Mesendoderm (in vitro differentiated cells): ENCODE results near the gene DTNB.

ENCODE experiments used
- DNase-seq: peaks from one replicate; pipeline ENCODE4 v3.0.0; 2013
- H2AK5ac ChIP-seq: 2 replicates; pipeline ENCODE4 v1.6.1; 2013; ENCODE audit warnings: low read length, inconsistent platforms
- H2BK120ac ChIP-seq: 2 replicates; pipeline ENCODE4 v1.6.1; 2013; ENCODE audit warnings: low read depth, mild to moderate bottlenecking, low read length, moderate library complexity, mixed read lengths
- H2BK15ac ChIP-seq: replicated peaks from 2 replicates; pipeline ENCODE4 v1.6.1; 2013; ENCODE audit warnings: low read depth, mild to moderate bottlenecking, moderate library complexity
- H2BK5ac ChIP-seq: 2 replicates; pipeline ENCODE4 v1.6.1; 2013; ENCODE audit warnings: low read length, inconsistent platforms
- H3K18ac ChIP-seq: 2 replicates; pipeline ENCODE4 v1.6.1; 2013; ENCODE audit warnings: mild to moderate bottlenecking, low read length, mixed read lengths
- H3K23ac ChIP-seq: one replicate; pipeline ENCODE4 v1.6.1; 2013; ENCODE audit warnings: low read length
- H3K27ac ChIP-seq: 2 replicates; pipeline ENCODE4 v1.5.1; 2013; ENCODE audit warnings: low read depth, mild to moderate bottlenecking, inconsistent platforms, low read length, moderate library complexity
- H3K27me3 ChIP-seq: 2 replicates; pipeline ENCODE4 v1.6.1; 2013; ENCODE audit warnings: low read length, control low read depth, mild to moderate bottlenecking, inconsistent platforms; ENCODE audit not compliant: insufficient read depth, poor library complexity
- H3K36me3 ChIP-seq: 2 replicates; pipeline ENCODE4 v1.6.1; 2013; ENCODE audit warnings: low read length, inconsistent platforms; ENCODE audit not compliant: control insufficient read depth, insufficient read depth
- H3K4ac ChIP-seq: one replicate; pipeline ENCODE4 v1.6.1; 2013; ENCODE audit warnings: low read depth, mild to moderate bottlenecking, low read length, moderate library complexity
- H3K4me1 ChIP-seq: 2 replicates; pipeline ENCODE4 v1.6.1; 2013; ENCODE audit warnings: low read depth, low read length, inconsistent platforms; ENCODE audit not compliant: control insufficient read depth
- H3K4me2 ChIP-seq: 2 replicates; pipeline ENCODE4 v1.6.1; 2013; ENCODE audit warnings: low read length
- H3K4me3 ChIP-seq: 2 replicates; pipeline ENCODE4 v1.5.1; 2013; ENCODE audit warnings: mild to moderate bottlenecking, low read length
- H3K56ac ChIP-seq: one replicate; pipeline ENCODE4 v1.6.1; 2013; ENCODE audit warnings: low read length
- H3K79me1 ChIP-seq: 2 replicates; pipeline ENCODE4 v1.6.1; 2013; ENCODE audit warnings: low read length, inconsistent platforms
- H3K79me2 ChIP-seq: 2 replicates; pipeline ENCODE4 v1.6.1; 2013; ENCODE audit warnings: mild to moderate bottlenecking, low read length; ENCODE audit not compliant: control insufficient read depth, insufficient read depth
- H3K9ac ChIP-seq: 2 replicates; pipeline ENCODE4 v1.6.1; 2013; ENCODE audit warnings: low read length, inconsistent platforms
- H4K5ac ChIP-seq: one replicate; pipeline ENCODE4 v1.6.1; 2013; ENCODE audit warnings: low read length
- H4K8ac ChIP-seq: one replicate; pipeline ENCODE4 v1.6.1; 2013; ENCODE audit warnings: low read depth, mild to moderate bottlenecking, control low read depth, low read length, moderate library complexity
- WGBS: extraction: QIAGEN DNeasy Blood & Tissue Kit; methylation state at CpG from one replicate; pipeline ENCODE4 v1.1.7; 2013; ENCODE audit warnings: low lambda C conversion rate, missing lambda C conversion rate; ENCODE audit not compliant: insufficient coverage; ENCODE audit errors: extremely low coverage; 5-methylcytosine and 5-hydroxymethylcytosine counted together

DTNB gene

GRCh38 chr2:25424426-25425028 lies 248.8 kb downstream of the DTNB start:
- Histone ChIP-seq H3K27ac (no peak overlapping the region), H3K27me3 (no peaks in the 10 kb centered on the region), H3K36me3 (no peaks in the 10 kb centered on the region), H3K9ac (no peak overlapping the region), H3K56ac (no peak overlapping the region), H3K79me1 (no peaks in the 10 kb centered on the region), H2AK5ac (no peak overlapping the region), H3K79me2 (no peaks in the 10 kb centered on the region), H4K5ac (no peak overlapping the region), H3K4ac (no peak overlapping the region), H4K8ac (no peak overlapping the region), H3K4me1 (no peaks in the 10 kb centered on the region), H3K4me2 (no peak overlapping the region), H3K4me3 (no peak overlapping the region), H2BK120ac (no peak overlapping the region), H2BK5ac (no peak overlapping the region), H3K18ac (no peak overlapping the region), H2BK15ac (no peak overlapping the region), H3K23ac (no peak overlapping the region)
- no CpG with 5 or more reads among the region's 6 CpGs for WGBS
- DNase-seq, result no peak

- H3K4me3 ChIP-seq, result no peak overlapping the region
- no peak overlapping the region for H3K27ac ChIP-seq
- H3K9ac ChIP-seq, result no peak overlapping the region
- DNase-seq, result no peak
- H3K79me1 ChIP-seq, result no peaks in the 10 kb centered on the region
- H3K4ac ChIP-seq, result no peak overlapping the region
- no peak overlapping the region for H2BK15ac ChIP-seq
- H3K56ac ChIP-seq, result no peak overlapping the region
- no peak overlapping the region for H4K8ac ChIP-seq
- no peaks in the 10 kb centered on the region for H3K27me3 ChIP-seq
- H3K79me2 ChIP-seq, result no peaks in the 10 kb centered on the region
- no peaks in the 10 kb centered on the region for H3K4me1 ChIP-seq
- no peak overlapping the region for H3K18ac ChIP-seq
- no peak overlapping the region for H4K5ac ChIP-seq
- H3K4me2 ChIP-seq, result no peak overlapping the region
- no peaks in the 10 kb centered on the region for H3K36me3 ChIP-seq
- no CpG with 5 or more reads among the region's 3 CpGs for WGBS
- H2BK5ac ChIP-seq, result no peak overlapping the region
- H2BK120ac ChIP-seq, result no peak overlapping the region
- H3K23ac ChIP-seq, result no peak overlapping the region
- H2AK5ac ChIP-seq, result no peak overlapping the region
These were observed 251.5 kb downstream of the DTNB start for GRCh38 chr2:25421820-25422411.

- Histone ChIP-seq H4K5ac (no peak overlapping the region), H2BK120ac (no peak overlapping the region), H3K4ac (no peak overlapping the region), H3K79me2 (no peaks in the 10 kb centered on the region), H3K27me3 (no peaks in the 10 kb centered on the region), H2AK5ac (no peak overlapping the region), H3K4me1 (no peaks in the 10 kb centered on the region), H4K8ac (no peak overlapping the region), H3K4me3 (no peak overlapping the region), H3K23ac (no peak overlapping the region), H3K27ac (no peak overlapping the region), H3K56ac (no peak overlapping the region), H2BK15ac (no peak overlapping the region), H3K18ac (no peak overlapping the region), H3K9ac (no peak overlapping the region), H3K79me1 (no peaks in the 10 kb centered on the region), H3K36me3 (no peaks in the 10 kb centered on the region), H2BK5ac (no peak overlapping the region), H3K4me2 (no peak overlapping the region)
- DNase-seq, result no peak
- WGBS, result no CpG with 5 or more reads among the region's 6 CpGs
These were observed 252.1 kb downstream of the DTNB start for GRCh38 chr2:25421289-25421688.

- H3K4me1 ChIP-seq, result no peaks in the 10 kb centered on the region
- no CpG with 5 or more reads among the region's 2 CpGs for WGBS
- H3K9ac ChIP-seq, result no peak overlapping the region
These were observed 252.5 kb downstream of the DTNB start for GRCh38 chr2:25420820-25421237.

GRCh38 chr2:25419678-25420242 lies 253.6 kb downstream of the DTNB start:
- no peak for DNase-seq
- Histone ChIP-seq H2AK5ac (no peak overlapping the region), H3K4me1 (no peaks in the 10 kb centered on the region), H4K5ac (no peak overlapping the region), H3K36me3 (no peaks in the 10 kb centered on the region), H3K56ac (no peak overlapping the region), H3K27me3 (no peaks in the 10 kb centered on the region), H3K4me3 (no peak overlapping the region), H3K18ac (no peak overlapping the region), H3K79me1 (no peaks in the 10 kb centered on the region), H2BK15ac (no peak overlapping the region), H2BK120ac (no peak overlapping the region), H3K27ac (no peak overlapping the region), H4K8ac (no peak overlapping the region), H2BK5ac (no peak overlapping the region), H3K79me2 (no peaks in the 10 kb centered on the region), H3K23ac (no peak overlapping the region), H3K4me2 (no peak overlapping the region), H3K9ac (no peak overlapping the region), H3K4ac (no peak overlapping the region)
- no CpG with 5 or more reads among the region's 10 CpGs for WGBS

More at GRCh38 chr2:25420820-25421237, 252.5 kb downstream of the DTNB start:
- no peaks in the 10 kb centered on the region for H3K79me2 ChIP-seq
- H3K27me3 ChIP-seq, result no peaks in the 10 kb centered on the region
- H3K4ac ChIP-seq, result no peak overlapping the region
- no peak overlapping the region for H3K27ac ChIP-seq
- H3K23ac ChIP-seq, result no peak overlapping the region
- H3K36me3 ChIP-seq, result no peaks in the 10 kb centered on the region
- H3K18ac ChIP-seq, result no peak overlapping the region
- no peak overlapping the region for H3K4me3 ChIP-seq
- no peak overlapping the region for H3K56ac ChIP-seq
- no peaks in the 10 kb centered on the region for H3K79me1 ChIP-seq
- H4K5ac ChIP-seq, result no peak overlapping the region
- DNase-seq, result no peak
- H2AK5ac ChIP-seq, result no peak overlapping the region
- H2BK5ac ChIP-seq, result no peak overlapping the region
- H4K8ac ChIP-seq, result no peak overlapping the region
- no peak overlapping the region for H2BK15ac ChIP-seq
- H2BK120ac ChIP-seq, result no peak overlapping the region
- no peak overlapping the region for H3K4me2 ChIP-seq
